OCI-LY3 (cell line): Measurements from ENCODE around the gene ECSIT.

ENCODE experiments used
- H2AFZ ChIP-seq: fragments of 200-600, 300-600 bp; shearing (Covaris generic); 2 replicates; pipeline ENCODE4 v1.6.0; 2014; ENCODE audit warnings: antibody characterized with exemption, low read depth, low read length
- H3K27ac ChIP-seq: fragments of 200-600, 300-600 bp; sonication (generic); 2 replicates; pipeline ENCODE4 v1.5.1; 2014; ENCODE audit warnings: mild to moderate bottlenecking, low read length, moderate library complexity, mixed read lengths
- H3K27me3 ChIP-seq: fragments of 200-600, 300-600 bp; sonication (generic); 2 replicates; pipeline ENCODE4 v1.6.1; 2014; ENCODE audit warnings: low read depth, low read length, mixed read lengths
- H3K36me3 ChIP-seq: fragments of 200-600, 300-600 bp; sonication (generic); replicated peaks from 2 replicates; pipeline ENCODE3; 2014; ENCODE audit warnings: low read depth, low read length, mixed read lengths
- H3K4me1 ChIP-seq: fragments of 300-600, 200-600 bp; sonication (generic); 2 replicates; pipeline ENCODE4 v1.6.1; 2014; ENCODE audit warnings: low read length, mixed read lengths
- H3K4me2 ChIP-seq: fragments of 200-600, 300-600 bp; sonication (generic); 2 replicates; pipeline ENCODE4 v1.6.1; 2014; ENCODE audit warnings: low read length, mixed read lengths
- H3K4me3 ChIP-seq: fragments of 300-600, 200-600 bp; sonication (generic); 2 replicates; pipeline ENCODE4 v1.5.1; 2014; ENCODE audit warnings: antibody characterized with exemption, mild to moderate bottlenecking, low read length, moderate library complexity
- H3K79me2 ChIP-seq: fragments of 300-600, 200-600 bp; shearing (Covaris generic); 2 replicates; pipeline ENCODE4 v1.6.1; 2014; ENCODE audit warnings: mild to moderate bottlenecking, low read length, mixed read lengths
- H3K9ac ChIP-seq: fragments of 300-600, 200-600 bp; shearing (Covaris generic); 2 replicates; pipeline ENCODE4 v1.6.0; 2014; ENCODE audit warnings: mild to moderate bottlenecking, low read length, moderate library complexity
- H3K9me3 ChIP-seq: fragments of 200-600, 300-600 bp; shearing (Covaris generic); 2 replicates; pipeline ENCODE4 v1.6.1; 2014; ENCODE audit warnings: low read length, mixed read lengths; ENCODE audit not compliant: insufficient read depth
- H4K20me1 ChIP-seq: fragments of 200-600, 300-600 bp; sonication (generic); 2 replicates; pipeline ENCODE4 v1.6.1; 2016; ENCODE audit warnings: low read length, mixed read lengths; ENCODE audit not compliant: insufficient read depth
- EZH2phosphoT487 ChIP-seq: fragments of 200-600 bp; shearing (Covaris generic); IDR thresholded peaks from 2 replicates; pipeline ENCODE4 v1.6.1; 2018; ENCODE audit warnings: antibody characterized with exemption, mixed run types, low read depth
- TF ChIP-seq, protein P1 (sequence below): fragments of 200-600, 300-600 bp; sonication (generic); IDR thresholded peaks from 2 replicates; pipeline ENCODE4 v1.5.1; 2014; ENCODE audit warnings: antibody characterized with exemption, low read length, low read depth

ECSIT gene

DNA sequence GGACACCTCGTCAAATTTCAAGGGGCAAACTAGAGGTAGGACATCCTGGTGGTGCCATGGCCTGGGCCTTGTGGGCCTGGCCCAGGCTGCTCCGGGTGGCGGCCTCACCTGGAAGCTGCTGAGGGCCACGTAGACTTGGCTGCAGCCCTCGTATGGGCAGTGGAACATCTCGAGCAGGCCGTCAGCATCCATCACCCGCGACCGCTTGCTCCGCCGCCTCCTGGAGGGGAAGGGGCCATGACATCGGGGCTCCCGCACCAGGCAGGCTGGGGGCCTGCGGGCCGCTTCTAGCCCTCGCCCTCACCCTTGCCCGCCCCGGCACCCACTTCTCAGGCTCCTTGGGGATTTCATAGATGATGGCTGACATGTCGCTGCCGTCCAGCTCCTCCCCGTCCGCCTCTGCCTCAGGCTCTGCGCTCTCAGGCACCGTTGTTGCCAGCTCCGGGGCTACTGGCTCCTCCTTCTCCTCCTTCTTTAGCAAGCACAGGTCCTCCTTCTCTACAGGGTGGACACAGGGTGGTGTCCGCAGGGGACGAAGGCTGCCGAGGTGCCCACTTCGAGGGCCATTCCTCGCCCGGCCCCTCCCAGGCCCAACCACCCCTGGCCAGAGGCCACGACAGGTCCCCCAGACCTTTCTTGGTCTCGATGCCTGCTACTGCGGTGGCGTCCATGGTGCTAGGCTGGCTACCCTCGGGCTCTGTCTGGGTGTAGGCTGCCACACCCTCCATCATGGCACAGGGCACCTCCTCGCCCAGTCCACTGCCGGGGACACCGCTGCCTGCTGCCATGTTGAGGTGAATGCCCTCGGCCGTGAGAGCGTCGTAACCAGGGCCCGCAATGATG, 42.1 kb downstream of the ECSIT start:
- no peak overlapping the region for H3K27ac ChIP-seq
- H2AFZ ChIP-seq, result no peak overlapping the region
- no peaks in the 10 kb centered on the region for H3K27me3 ChIP-seq
- TF ChIP-seq, protein P1, sequence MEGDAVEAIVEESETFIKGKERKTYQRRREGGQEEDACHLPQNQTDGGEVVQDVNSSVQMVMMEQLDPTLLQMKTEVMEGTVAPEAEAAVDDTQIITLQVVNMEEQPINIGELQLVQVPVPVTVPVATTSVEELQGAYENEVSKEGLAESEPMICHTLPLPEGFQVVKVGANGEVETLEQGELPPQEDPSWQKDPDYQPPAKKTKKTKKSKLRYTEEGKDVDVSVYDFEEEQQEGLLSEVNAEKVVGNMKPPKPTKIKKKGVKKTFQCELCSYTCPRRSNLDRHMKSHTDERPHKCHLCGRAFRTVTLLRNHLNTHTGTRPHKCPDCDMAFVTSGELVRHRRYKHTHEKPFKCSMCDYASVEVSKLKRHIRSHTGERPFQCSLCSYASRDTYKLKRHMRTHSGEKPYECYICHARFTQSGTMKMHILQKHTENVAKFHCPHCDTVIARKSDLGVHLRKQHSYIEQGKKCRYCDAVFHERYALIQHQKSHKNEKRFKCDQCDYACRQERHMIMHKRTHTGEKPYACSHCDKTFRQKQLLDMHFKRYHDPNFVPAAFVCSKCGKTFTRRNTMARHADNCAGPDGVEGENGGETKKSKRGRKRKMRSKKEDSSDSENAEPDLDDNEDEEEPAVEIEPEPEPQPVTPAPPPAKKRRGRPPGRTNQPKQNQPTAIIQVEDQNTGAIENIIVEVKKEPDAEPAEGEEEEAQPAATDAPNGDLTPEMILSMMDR, result no peak
- no peak for TF ChIP-seq EZH2phosphoT487
- no peaks in the 10 kb centered on the region for H4K20me1 ChIP-seq
- H3K9me3 ChIP-seq, result no peaks in the 10 kb centered on the region
- H3K36me3 ChIP-seq, result peaks cover 8% of the 10 kb centered on the region
- H3K79me2 ChIP-seq, result no peaks in the 10 kb centered on the region
- H3K4me1 ChIP-seq, result peaks cover 10% of the 10 kb centered on the region
- H3K4me3 ChIP-seq, result no peak overlapping the region
- no peak overlapping the region for H3K4me2 ChIP-seq
- H3K9ac ChIP-seq, result no peak overlapping the region

- Histone ChIP-seq H2AFZ (no peak overlapping the region), H3K4me1 (peaks cover 16% of the 10 kb centered on the region), H4K20me1 (no peaks in the 10 kb centered on the region), H3K27ac (no peak overlapping the region), H3K4me2 (no peak overlapping the region), H3K9me3 (no peaks in the 10 kb centered on the region), H3K79me2 (no peaks in the 10 kb centered on the region), H3K27me3 (no peaks in the 10 kb centered on the region), H3K9ac (no peak overlapping the region), H3K36me3 (peaks cover 5% of the 10 kb centered on the region), H3K4me3 (no peak overlapping the region)
- TF ChIP-seq EZH2phosphoT487, result no peak
- TF ChIP-seq, protein P1, result no peak
Measured at GRCh38 chr19:11485245-11485837, 43.6 kb downstream of the ECSIT start.

- no peak overlapping the region for H3K27ac ChIP-seq
- H3K36me3 ChIP-seq, result no peaks in the 10 kb centered on the region
- H3K4me3 ChIP-seq, result peak overlapping the region; percentile 64; the same call in 1 of the 2 replicates
- peak overlapping the region; percentile 67 for H3K4me2 ChIP-seq
- peak overlapping the region; percentile 24; the same call in 1 of the 2 replicates for H3K9ac ChIP-seq
- H3K27me3 ChIP-seq, result no peaks in the 10 kb centered on the region
- no peak overlapping the region for H2AFZ ChIP-seq
- peaks cover 24% of the 10 kb centered on the region for H3K4me1 ChIP-seq
- no peaks in the 10 kb centered on the region for H3K79me2 ChIP-seq
- TF ChIP-seq EZH2phosphoT487, result no peak
- TF ChIP-seq, protein P1, result no peak
- no peaks in the 10 kb centered on the region for H3K9me3 ChIP-seq
- H4K20me1 ChIP-seq, result no peaks in the 10 kb centered on the region
Measured at GRCh38 chr19:11483366-11484111, 45.4 kb downstream of the ECSIT start.
